Stimulated activated naive CD4-positive, alpha-beta T cell (primary cell): ENCODE results near the gene DMXL1.

Experiments
- DNase-seq, 6 experiments: peaks; one replicate each; lab custom pipeline; 2025; lab: John Stamatoyannopoulos, UW

DMXL1 gene

DNA sequence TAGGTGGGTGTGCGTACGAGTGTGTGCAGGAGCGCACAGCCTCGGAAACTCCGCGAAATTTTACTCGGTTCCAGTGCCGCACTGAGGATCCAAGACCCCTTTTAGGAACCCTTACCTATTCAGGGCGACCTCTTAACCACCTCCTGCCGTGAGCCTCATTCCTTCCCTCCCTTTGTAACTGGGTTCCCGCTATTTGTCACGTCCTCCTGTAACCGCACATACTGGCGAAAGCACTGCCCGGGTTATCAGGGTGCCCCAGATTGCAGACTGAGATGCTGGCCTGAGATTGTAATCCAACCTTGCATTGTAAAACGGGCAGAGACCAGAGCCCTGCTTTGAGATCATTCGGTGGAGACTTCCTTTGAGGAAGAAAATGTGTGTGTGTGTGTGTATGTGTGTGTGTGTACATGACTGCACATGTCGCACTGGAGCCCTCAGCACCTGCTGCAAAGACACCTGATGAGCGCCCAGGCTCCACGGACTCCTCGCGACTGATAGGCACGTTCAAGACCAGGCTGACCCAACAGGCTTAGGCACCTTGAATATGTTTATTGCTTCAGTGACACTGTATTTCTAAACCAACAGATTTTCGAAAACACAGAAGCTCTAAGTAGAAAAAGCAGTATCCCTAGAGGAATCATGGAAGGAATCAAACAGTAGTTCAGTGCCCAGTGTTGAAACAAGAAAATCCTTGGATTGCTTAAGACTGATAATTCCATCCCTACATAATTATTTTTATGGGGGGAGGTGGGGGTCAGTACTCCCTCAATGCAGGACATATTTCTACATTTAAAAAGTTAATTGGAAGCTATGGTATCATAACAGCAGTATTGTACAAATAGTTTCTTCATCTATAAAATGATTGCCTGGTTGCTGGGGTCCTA, 198.4 kb downstream of the DMXL1 start:
- DNase-seq, result peak in 5 of 6 experiments; percentile 5 to 73 (median 45)

DNA sequence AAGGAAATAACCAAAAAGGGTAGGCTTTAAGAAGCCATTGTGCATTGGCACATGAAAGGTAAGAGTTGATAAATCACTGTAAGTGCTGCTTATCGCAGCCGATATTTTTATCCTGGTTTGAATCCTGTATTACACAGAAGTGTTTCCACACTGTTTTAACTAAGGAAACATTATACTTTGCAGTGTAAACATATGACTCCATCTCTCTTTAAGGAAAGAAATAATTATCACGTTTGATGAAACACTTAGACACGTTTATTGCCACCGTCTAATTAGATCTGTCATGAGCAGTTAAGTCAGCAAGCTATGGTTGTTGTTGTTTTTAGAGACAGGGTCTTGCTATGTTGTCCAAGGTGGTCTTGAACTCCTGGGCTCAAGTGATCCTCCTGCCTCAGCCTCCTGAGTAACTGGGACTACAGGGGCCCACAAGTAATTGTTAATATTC, 199.3 kb downstream of the DMXL1 start:
- no peak for DNase-seq

DNA sequence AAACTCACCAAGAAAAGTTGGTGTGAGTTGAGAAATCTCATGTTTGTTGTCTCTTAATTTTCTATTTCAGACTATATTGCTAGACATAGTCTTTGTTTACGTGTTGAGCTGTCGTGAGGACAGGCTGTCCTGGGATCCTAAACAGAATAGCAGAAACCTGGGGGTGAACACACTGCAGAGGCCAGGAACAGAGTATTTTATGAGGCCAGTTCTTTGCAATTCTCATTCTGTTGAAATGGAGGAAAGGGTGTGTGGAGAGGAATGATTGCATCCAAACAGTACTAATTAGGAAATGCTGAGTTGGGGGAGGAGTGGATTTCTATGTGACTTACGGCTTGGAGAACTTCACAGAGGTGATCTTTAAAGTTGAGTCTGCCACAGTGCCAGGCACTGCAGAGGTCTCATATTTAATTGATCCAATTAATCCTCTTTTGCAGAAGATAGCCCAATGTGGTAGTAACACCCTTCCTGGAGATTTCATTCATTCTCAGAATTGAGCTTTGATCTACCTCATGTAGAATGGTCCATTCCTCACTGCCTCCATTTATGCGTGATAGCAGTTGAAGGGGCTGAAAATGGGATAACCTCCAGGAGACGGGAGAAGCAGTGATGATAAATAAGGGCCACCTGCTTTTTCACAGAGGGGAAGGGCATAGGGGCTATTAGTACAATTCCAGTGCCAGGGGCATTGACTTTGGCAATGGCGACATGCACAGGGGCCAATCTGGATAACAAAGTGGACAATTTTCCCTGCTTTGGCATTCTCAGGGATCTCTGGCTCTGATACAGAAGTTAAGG, 200.3 kb downstream of the DMXL1 start:
- no peak for DNase-seq

DNA sequence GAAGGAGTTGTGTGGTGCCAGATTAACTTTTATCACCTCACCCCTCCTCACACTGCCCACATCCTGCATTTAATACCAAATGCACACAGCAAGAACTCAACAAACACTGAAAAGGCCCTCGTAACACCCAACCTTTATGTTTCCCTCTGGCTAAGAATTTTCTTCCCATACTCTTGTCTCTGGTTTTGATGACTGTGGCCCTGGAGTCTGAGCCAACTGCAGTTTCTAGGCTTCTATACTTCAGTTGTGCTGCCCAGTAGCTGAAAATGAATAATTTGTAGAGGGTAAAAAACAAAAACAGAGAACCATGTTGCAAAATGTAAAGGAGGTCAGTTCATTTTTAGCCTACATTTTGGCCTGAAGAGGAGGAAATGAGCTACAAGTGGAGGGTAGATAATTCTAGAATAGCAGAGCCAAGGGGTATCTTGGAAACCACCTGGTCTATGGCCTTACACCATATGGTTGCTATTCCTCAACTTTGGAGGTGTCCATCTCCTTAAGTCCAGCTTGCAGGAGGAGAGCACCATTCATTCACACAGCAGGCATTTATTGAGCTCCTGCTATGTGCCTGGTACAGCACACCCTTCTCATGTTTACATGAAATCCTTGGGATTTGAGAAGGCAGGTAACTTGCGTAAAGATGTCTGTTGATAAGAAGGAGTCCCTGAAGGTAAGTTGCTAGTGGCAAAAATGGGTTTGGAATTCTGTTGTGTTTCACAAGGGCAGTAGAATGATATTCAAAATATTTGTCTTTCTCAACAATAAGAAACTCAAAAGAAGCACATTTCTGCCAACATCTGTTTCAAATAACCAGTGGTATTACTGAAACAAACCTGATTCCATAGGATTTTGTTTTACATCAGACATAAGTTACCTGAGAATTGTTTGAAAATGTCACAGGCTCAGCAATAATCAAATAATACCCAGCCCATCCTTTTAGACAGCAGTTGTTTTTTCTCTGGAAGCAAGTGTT, 201.2 kb downstream of the DMXL1 start:
- DNase-seq, result no peak

DNA sequence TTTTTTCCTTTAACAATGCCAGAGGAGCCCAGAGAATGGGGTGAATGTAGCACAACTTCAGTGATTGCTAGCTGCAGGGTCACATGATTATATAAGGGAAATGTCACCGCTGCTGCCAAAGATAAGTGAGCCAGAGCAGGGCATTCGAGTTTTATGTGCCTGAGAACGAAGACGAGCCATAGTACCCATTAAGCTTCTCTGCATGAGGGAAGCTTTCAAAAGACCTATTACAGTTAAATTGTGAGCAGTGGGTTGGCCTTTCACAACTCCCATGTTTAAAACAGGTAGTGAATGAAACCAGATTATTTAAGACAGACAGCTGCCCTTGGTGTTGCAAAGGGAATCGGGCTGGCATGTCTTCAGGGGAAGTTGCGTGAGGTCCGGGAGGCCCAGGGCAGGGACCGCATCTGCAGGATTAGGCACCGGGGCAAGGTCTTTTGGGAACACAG, 202.5 kb downstream of the DMXL1 start:
- DNase-seq, result peak in 5 of 6 experiments; percentile 8 to 43 (median 32)

DNA sequence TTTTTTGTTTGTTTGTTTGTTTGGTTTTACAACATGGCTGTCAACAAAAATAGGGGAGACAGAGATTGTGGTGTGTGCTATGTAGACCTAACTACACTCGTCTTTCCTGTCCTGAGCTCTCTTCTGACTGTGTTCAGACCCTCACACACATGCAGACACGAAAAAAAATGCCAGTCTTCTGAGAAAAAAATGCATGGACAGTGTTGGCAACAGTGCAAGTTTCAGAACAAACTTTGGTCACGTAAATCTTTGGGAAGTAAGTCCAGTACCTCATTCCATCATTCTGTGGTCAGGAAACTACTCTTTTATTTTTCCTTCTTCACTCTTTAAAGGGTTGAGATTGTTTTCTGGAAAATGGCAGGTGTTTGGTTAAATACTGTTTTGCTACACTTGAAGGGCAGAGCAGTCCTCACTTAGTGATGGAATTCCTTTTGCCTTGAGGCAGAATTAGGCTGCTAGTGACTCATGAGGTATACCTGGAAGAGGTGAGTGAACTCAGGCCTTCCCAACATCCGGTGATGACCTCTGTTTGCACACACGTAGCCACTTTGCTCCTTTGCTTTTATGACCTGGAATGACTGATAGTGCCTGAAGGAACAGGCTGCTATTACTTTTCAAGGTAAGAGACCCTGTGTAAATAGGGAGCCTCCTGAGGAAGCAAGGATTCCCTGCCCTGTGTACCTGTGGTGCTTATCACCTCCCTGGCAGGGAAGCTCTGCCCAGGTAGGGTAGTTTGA, 203.3 kb downstream of the DMXL1 start:
- DNase-seq, result no peak

DNA sequence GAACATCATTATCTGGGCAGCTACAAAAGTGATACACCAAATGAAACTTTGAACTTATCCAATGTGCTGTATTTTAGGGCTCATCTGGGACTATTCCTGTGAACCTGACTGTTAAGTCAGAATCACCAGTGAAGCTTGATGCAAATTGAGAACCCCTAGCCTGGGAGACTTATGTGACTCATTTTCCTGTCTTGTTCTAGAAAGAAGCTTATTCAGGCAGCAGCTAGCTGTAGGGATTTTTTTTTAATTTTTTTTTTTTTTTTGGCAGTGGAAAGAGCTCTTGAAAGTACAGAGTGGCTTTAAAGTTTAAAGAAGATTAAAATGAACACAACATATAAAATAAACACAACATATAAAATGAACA, 203.9 kb downstream of the DMXL1 start:
- peak in 1 of 6 experiments; percentile 9 for DNase-seq

DNA sequence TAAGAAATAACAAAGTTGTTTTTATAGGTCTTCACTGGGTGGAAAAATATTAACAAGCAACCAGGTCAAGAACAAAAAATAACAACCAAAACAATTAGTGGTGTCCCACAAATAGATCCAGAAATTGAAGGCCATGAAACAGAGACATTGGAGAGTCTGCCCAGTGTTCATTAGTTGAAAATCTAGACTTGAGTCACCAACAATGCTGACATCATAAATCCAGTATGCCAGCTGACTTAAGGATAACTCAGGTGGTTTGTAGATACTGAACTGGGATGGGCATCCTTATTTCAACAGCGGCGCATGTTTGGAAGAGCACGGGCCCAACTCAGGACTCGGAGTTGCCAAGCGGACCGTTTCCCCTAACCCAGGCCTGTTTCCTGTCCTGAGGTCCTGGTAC, 204.3 kb downstream of the DMXL1 start:
- no peak for DNase-seq

DNA sequence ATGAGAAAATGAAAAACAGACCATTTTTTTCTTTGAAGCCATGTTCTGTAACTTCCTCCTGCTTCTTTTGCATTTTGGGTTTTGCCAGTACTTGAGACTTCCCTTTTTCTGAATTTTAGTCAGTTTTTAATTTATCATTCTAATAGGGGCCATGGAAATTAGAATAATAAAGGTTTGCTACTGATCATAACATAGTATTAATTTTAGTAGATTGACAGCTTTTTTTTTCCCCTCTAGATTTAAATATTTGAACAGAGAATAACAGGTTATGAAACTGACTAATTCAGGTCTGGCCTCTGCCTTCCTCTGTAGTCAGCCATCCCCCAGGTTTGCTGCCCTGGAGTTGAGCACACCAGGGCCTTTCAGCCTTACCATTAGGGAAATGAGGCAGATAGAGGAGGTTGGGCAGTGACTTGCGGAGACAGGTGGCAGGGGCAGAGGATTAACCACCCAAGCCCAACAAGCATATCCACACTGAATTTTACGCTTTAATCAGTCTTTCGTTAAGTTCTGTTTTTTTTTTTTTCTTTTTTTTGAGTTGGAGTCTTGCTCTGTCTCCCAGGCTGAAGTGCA, 204.8 kb downstream of the DMXL1 start:
- DNase-seq, result no peak

DNA sequence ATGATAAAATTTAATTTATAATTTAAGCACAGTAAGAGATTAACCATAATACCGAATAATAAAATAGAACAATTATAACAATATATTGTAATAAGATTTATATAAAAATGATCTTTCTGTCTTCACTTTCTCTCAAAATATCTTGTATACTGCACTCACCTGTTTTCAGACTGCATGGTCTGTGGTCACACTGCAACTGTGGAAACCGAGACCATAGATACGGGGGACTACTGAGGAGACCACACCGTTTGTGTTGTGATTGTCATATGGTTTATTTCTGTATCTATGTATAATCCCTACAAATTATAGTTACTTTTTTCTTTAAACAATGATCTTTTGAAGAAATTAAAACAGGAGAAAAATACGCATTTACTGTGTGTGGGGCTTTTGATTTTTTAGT, 206.1 kb downstream of the DMXL1 start:
- DNase-seq, result no peak

DNA sequence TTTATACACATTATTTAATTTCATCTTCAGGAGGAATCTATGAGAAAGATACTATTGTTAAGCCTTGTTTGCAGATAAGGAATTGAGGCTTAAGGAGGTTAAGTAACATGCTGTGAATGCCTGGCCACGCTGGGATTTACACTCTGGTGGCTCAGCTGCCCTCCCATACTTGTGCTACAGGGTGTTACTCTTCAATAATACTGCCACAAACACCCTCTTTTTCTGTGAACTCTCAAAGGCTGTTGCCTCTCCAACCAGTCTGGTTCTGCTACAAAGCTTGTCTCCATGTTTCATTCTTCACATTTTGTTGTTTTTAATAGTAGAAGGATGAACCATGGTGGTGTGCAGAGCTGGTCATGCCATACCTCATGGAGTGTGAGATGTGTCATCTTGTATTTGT, 208.2 kb downstream of the DMXL1 start:
- no peak for DNase-seq

DNA sequence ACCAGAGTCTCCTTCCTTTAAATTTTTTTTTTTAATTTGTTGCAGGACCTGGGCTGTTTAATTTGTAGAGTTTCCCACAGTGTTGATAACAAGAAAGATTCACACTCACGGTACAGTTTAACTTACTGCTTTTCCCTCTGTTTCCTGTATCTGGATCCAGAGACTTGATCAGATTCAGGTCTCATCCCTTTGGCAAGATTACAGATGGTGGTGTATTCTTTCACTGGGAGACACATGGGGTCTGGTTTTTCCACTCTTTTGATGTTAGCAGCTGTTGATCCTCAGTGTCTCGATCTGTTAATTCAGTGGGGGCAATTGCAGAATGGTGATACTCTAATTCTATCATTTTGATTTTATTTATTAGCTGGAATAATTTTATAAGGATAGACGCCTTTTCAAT, 209.5 kb downstream of the DMXL1 start:
- no peak for DNase-seq

DNA sequence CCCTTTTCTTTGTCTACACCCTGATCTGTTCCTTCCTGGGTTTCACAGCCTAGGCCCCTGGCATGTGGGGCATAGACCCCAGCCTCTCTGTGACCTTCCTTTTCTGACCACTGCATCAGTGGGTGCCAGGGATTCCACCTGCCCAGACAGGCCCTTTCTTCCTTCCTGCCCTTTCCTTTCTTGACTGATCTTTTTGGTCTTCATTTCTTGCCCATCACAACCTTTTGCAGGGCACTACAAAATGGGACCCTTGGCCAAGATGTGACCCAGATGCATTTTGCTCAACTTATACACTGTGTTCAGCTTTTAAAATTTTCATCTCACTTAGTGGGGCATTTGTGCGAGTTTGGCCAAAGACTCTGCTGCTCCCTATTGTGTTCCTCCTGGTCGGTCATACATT, 211.7 kb downstream of the DMXL1 start:
- DNase-seq, result no peak

DNA sequence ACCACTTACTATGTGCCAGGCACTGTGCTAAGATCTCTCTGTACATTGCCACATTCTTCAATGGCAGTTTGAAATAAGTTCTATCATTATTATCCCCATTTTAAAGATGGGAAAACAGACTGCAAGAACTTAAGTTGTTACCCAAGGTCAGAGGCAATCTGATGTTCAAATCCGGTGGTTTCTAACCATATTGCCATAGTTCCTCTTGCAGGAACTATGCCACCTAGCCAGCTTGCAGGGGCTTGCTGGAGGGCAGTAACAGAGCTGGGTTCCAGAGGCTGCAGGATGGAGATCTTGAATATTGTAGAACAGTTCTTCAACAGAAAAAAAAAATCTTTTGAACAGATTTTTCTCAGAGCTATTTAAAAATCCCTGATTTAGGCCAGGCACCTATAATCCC, 213.1 kb downstream of the DMXL1 start:
- no peak for DNase-seq

DNA sequence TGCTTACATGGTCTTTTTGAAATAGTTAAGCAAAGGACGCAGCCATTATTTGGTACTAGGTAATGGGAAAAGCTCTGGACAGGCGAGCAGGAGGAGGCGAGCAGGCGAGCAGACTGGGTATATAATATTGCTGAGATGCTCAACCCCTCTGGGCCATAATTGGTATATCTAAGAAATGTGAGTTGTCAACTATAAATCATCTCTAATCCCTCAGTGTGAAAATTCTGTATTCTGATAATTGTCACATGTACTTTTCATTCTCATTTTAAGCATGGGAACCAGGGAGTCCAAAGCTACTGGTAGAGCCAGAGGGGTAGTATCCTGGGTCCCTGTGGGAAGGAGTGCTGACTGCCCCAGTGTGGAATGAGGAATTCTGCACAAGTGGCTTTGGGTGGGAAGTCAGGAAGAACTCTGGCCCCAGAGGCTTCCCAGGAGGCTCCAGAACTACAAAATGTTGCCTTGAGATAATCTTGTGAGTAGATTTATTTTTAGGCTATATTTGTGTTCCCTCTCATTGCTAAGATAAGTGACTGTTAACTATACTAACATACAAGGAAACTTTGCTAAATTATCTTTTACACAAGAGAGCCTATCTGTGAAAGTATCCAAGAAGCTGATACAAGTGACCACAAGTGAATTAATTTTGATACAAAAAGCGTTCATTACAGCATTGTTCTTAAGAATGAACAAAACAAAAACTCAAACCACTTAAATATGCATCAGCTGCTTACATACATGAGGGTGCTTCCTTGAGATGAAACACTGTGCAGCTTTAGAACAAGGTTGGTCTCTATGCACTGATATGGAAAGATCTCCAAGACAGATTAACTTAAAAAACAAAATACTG, 214.4 kb downstream of the DMXL1 start:
- DNase-seq, result peak in 2 of 6 experiments; percentile 30 to 31

DNA sequence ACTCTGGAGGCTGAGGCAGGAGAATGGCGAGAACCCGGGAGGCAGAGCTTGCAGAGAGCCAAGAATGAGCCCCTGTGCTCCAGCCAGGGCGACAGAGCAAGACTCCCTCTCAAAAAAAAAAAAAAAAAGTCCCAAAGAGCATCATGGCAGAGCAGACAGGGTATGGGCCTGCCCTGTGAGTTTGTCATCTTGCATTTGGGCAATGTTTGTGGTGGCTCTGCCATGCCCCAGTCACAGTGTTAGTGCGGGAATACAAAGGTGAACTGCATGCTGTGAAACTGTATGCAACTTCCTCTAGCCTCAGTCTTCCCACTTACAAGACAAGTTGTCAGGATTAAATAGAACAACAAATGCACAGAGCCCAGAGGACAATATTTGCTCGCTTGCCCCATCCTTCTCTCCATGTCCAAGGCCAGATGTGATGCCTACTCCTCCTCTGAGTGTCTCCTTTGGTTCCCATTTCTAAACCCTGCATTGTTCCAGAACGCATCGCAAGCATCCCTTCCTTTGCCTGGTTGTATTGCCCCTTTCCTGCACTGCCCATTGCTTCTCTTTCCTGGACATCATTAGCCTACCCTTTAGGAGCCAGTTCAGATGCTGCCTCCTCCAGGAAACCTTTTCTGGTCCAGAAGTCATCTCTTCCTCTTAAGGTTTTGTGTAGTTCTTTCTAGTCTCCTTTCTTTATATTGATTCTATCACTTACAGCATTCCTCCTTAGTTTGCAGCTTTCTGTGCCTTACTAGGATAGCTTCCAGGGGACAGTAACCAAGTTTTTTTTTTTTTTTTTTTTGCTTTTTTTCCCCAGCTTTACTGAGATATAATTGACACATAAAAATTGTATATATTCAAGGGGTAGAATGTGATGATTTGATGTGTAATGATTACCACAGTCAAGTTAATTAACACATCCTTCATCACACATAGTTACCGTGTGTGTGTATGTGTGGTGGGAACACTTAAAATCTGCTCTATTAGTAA, 215.9 kb downstream of the DMXL1 start:
- DNase-seq, result peak in 1 of 6 experiments; percentile 3

DNA sequence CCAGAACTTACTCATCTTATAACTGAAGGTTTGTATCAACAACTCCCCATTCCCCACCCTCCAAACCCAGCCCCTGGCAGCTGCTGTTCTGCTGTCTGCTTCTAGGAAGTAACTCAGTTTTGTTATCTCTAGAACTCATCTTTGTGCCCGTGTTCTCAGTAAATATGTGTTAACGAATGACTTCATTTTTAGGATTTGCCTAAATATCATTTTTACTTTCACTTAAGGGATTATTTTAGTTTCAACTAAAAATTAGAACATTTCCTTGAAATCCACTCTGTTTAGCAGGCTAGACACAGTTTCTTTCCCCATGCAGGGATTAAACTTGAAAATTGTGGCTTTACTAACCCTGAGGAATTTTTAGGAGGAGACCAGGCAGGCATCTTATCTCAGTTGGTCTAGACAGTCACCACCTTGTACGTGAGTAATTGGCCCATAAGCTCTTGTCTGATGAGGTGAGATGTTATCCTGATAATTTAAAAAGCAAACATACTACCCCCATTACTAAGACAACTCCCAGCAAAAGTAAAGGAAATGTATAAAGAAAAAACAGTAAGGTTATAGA, 216.7 kb downstream of the DMXL1 start:
- peak; percentile 22 to 71 (median 49) for DNase-seq

DNA sequence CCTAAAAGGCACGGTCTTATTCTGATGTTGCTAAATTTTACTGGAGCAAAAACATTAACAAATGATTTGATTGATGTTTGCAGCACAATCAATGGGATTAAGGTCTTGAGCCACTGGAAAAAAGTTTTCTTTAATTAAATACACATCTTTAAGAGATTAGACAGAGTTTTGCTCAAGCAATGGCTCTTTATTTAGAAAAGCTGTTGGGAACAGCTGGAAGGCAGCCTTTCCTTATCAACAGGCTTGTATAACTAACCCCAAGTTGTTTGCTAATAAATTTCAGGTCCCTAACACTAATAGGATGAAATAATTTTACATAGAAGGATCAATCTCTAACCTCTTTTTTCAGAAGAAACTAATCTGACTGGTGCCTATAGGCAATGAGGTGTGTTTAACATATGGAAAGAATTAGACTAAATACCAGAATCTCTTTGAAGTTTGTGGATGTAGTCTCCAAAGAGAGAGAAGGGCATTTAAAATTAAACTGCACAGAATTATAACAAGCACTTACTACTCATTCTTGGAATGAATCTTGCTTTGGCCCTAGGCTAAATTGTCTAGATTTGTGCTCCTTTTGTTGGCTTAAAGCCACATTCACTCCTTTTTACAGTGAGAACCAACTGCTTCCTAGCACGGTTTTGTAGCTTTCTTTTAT, 217.6 kb downstream of the DMXL1 start:
- no peak for DNase-seq
